PC-3 (cell line): ENCODE results near the gene OOSP3. TPM values are rescaled to one million over a fixed set of nuclear protein-coding genes. Genes with fewer than 3 reads are reported as not detected.
A peak's percentile ranks its signal among the peaks of the same experiment; 100 is the strongest.

Experiments
- ATAC-seq: fragments of 200-7000 bp; cut with Tn5 transposase; 2 replicates; pipeline ENCODE4 v1.9.1; 2020; ENCODE audit warnings: mild to moderate bottlenecking, moderate library complexity
- BruUV-seq: library from RNA; stranded (reverse); fragments of 400-500 nt; replicated peaks from 2 replicates; lab custom pipeline; 2021; lab: Mats Ljungman, UMichigan
- CTCF ChIA-PET: fragments of 300-600 bp; sonication (Branson Sonifier 250); formaldehyde crosslinking; loops from one replicate; lab custom pipeline; 2022; ENCODE audit warnings: antibody characterized with exemption; lab: Charles Lee
- POLR2A ChIA-PET: fragments of 300-600 bp; sonication (Branson Sonifier 250); formaldehyde crosslinking; loops from one replicate; lab custom pipeline; 2022; ENCODE audit warnings: antibody characterized with exemption; ENCODE audit not compliant: unreplicated experiment; lab: Charles Lee
- DNase-seq: peaks from one replicate; pipeline ENCODE4 v3.0.0-alpha.2; 2015
- H2AFZ ChIP-seq: fragments of 300-600 bp; sonication (generic); 2 replicates; pipeline ENCODE4 v1.6.0; 2016; ENCODE audit warnings: antibody characterized with exemption, low read length
- H3F3A ChIP-seq: fragments of 300-600 bp; sonication (generic); one replicate; pipeline ENCODE4 v1.6.0; 2017; ENCODE audit warnings: antibody characterized with exemption, low read length, control low read depth, mild to moderate bottlenecking; ENCODE audit not compliant: unreplicated experiment
- H3K27ac ChIP-seq: fragments of 300-600 bp; sonication (generic); 2 replicates; pipeline ENCODE4 v1.5.1; 2016; ENCODE audit warnings: mild to moderate bottlenecking, low read length
- H3K27me3 ChIP-seq: fragments of 300-600 bp; sonication (generic); 2 replicates; pipeline ENCODE4 v1.6.1; 2016; ENCODE audit warnings: low read length, mixed read lengths
- H3K36me3 ChIP-seq: fragments of 300-600 bp; sonication (generic); 2 replicates; pipeline ENCODE4 v1.6.1; 2016; ENCODE audit warnings: low read depth, mixed run types, low read length, mixed read lengths
- H3K4me1 ChIP-seq: fragments of 300-600 bp; sonication (generic); 2 replicates; pipeline ENCODE4 v1.5.1; 2016; ENCODE audit warnings: low read length; ENCODE audit not compliant: insufficient read depth
- H3K4me2 ChIP-seq: fragments of 300-600 bp; sonication (generic); 2 replicates; pipeline ENCODE4 v1.6.0; 2016; ENCODE audit warnings: low read length
- H3K4me3 ChIP-seq: fragments of 300-600 bp; sonication (generic); 2 replicates; pipeline ENCODE4 v1.5.1; 2016; ENCODE audit warnings: mild to moderate bottlenecking, low read length, mixed read lengths
- H3K79me2 ChIP-seq: fragments of 300-600 bp; sonication (generic); 2 replicates; pipeline ENCODE4 v1.6.1; 2017; ENCODE audit warnings: low read length, mixed read lengths
- H3K9ac ChIP-seq: fragments of 300-600 bp; sonication (generic); 2 replicates; pipeline ENCODE4 v1.6.0; 2016; ENCODE audit warnings: mild to moderate bottlenecking, low read length
- H3K9me2 ChIP-seq: fragments of 300-600 bp; sonication (generic); replicated peaks from 2 replicates; pipeline ENCODE4 v1.6.1; 2016; ENCODE audit warnings: mixed run types, low read length, mixed read lengths
- H3K9me3 ChIP-seq: fragments of 300-600 bp; sonication (generic); 2 replicates; pipeline ENCODE4 v1.6.1; 2016; ENCODE audit warnings: low read length, mixed read lengths
- H4K20me1 ChIP-seq: fragments of 300-600 bp; sonication (generic); 2 replicates; pipeline ENCODE4 v1.6.1; 2016; ENCODE audit warnings: low read length, mixed read lengths
- EZH2 ChIP-seq: fragments of 300-600 bp; sonication (generic); IDR thresholded peaks from one replicate; pipeline ENCODE4 v1.6.1; 2017; ENCODE audit warnings: antibody characterized with exemption, mild to moderate bottlenecking, low read length; ENCODE audit not compliant: unreplicated experiment
- EZH2phosphoT487 ChIP-seq: fragments of 300-600 bp; sonication (generic); IDR thresholded peaks from 2 replicates; pipeline ENCODE4 v1.6.1; 2018; ENCODE audit warnings: mild to moderate bottlenecking, antibody characterized with exemption, low read length, borderline replicate concordance
- intact Hi-C: fragments of 100-400 bp; cut with micrococcal nuclease; formaldehyde crosslinking; loops from 2 replicates; pipeline ENCODE4 v1.9.0; 2023
- total RNA-seq: library from RNA; depleted of rRNA; stranded (reverse); fragments of >200 nt; gene quantifications from 2 replicates; pipeline ENCODE4 v1.2.3, GENCODE V29; 2014
- TF ChIP-seq, protein P1 (sequence below): fragments of 300-600 bp; sonication (generic); conservative IDR thresholded peaks from 2 replicates; pipeline ENCODE4 v1.5.1; 2017; ENCODE audit warnings: antibody characterized with exemption, low read depth, mild to moderate bottlenecking, low read length

OOSP3 gene
- total RNA-seq, 1 experiment from 2014 or later, result not detected

DNA sequence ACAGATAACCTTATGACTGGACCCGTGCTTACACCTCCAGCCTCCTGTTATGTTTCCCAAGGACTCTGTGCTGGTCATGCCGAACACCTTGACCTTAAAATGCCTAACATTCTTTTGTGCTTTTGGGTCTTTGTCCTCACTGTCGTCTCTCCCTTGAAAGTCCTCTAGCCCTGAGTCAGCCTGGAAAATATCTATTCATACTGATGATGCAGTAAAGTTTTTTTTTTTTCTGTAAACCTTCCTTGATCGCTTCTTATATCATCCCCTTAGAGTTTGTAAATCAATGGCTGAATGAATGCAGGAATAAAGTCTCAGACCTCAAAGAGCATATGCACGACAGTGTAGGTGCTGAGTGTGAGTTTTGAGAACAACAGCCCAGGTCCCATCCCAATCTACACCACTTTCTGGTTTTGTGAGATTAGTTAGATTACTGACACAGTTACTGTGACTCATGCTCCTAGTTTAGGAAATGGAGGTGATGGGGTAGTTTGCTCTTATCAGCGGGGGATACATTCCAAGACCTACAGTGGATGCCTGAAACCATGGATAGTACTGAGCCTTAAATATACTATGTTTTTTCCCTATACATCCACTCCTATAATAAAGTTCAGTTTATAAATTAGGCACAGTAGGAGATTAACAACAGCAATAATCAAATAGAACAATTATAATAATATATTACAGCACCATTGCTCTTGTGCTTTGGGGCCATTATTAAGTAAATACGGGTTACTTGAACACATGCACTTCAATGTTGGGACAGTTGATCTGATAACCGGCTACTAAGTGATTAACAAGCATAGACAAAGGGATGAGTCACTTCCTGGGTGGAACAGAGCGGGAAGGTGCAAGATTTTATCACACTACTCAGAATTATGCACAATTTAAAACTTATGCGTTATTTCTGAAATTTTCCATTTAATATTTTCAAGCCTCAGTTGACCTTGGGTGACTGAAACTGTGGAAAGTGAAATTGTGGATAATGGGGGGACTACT lies 20.8 kb upstream of the OOSP3 start:
- H2AFZ ChIP-seq, result no peak overlapping the region
- TF ChIP-seq EZH2phosphoT487 (no peak), EZH2 (no peak)
- TF ChIP-seq, protein P1, sequence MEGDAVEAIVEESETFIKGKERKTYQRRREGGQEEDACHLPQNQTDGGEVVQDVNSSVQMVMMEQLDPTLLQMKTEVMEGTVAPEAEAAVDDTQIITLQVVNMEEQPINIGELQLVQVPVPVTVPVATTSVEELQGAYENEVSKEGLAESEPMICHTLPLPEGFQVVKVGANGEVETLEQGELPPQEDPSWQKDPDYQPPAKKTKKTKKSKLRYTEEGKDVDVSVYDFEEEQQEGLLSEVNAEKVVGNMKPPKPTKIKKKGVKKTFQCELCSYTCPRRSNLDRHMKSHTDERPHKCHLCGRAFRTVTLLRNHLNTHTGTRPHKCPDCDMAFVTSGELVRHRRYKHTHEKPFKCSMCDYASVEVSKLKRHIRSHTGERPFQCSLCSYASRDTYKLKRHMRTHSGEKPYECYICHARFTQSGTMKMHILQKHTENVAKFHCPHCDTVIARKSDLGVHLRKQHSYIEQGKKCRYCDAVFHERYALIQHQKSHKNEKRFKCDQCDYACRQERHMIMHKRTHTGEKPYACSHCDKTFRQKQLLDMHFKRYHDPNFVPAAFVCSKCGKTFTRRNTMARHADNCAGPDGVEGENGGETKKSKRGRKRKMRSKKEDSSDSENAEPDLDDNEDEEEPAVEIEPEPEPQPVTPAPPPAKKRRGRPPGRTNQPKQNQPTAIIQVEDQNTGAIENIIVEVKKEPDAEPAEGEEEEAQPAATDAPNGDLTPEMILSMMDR, result no peak
- ChIA-PET POLR2A (no interaction called here), CTCF (no interaction called here)
- no peaks in the 10 kb centered on the region for H3K36me3 ChIP-seq
- peak overlapping the region; percentile 21 for H3K27ac ChIP-seq
- DNase-seq (peak; percentile 60), ATAC-seq (0 out of 2 replicates have a peak, but pooled peaks have one; percentile 20)
- H3F3A ChIP-seq, result no peaks in the 10 kb centered on the region
- H3K27me3 ChIP-seq, result no peaks in the 10 kb centered on the region
- H3K79me2 ChIP-seq, result no peaks in the 10 kb centered on the region
- H4K20me1 ChIP-seq, result no peaks in the 10 kb centered on the region
- peak overlapping the region; percentile 19 for H3K4me2 ChIP-seq
- no peaks in the 10 kb centered on the region for H3K9me2 ChIP-seq
- intact Hi-C loops, result no loop called here
- H3K9ac ChIP-seq, result no peak overlapping the region
- no peak overlapping the region for H3K4me3 ChIP-seq
- no peaks in the 10 kb centered on the region for H3K9me3 ChIP-seq
- no TSS peak for BruUV-seq
- peaks cover 15% of the 10 kb centered on the region for H3K4me1 ChIP-seq

DNA sequence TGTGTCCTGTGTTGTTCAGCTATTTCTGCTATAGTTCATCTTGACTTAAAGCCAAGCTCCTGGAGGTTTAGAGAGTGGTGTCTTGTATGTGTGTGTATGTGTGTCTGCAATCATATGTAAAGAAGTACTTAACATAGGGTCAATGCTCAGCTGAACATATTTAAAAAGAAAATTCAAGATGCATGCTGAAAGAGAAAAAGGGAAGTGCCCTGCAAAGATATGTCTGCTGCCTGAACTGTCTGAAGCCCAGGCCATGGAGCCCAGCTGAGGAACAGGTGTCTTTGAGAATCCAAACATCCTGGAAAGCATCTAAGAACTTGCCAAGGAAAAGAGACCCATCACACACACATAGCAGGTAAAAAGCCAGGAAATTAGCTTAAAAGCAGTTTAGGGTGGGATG lies 18.9 kb upstream of the OOSP3 start:
- Histone ChIP-seq H3K79me2 (no peaks in the 10 kb centered on the region), H3K27ac (no peak overlapping the region), H3K9ac (no peak overlapping the region), H3F3A (no peaks in the 10 kb centered on the region), H4K20me1 (no peaks in the 10 kb centered on the region), H3K36me3 (no peaks in the 10 kb centered on the region), H2AFZ (no peak overlapping the region), H3K4me1 (peaks cover 24% of the 10 kb centered on the region), H3K9me3 (no peaks in the 10 kb centered on the region), H3K27me3 (no peaks in the 10 kb centered on the region), H3K9me2 (no peaks in the 10 kb centered on the region), H3K4me2 (no peak overlapping the region), H3K4me3 (no peak overlapping the region)
- CTCF ChIA-PET, result no interaction called here
- ATAC-seq (no peak), DNase-seq (no peak)
- POLR2A ChIA-PET, result no interaction called here
- no TSS peak for BruUV-seq
- no peak for TF ChIP-seq EZH2phosphoT487
- intact Hi-C loops, result no loop called here

DNA sequence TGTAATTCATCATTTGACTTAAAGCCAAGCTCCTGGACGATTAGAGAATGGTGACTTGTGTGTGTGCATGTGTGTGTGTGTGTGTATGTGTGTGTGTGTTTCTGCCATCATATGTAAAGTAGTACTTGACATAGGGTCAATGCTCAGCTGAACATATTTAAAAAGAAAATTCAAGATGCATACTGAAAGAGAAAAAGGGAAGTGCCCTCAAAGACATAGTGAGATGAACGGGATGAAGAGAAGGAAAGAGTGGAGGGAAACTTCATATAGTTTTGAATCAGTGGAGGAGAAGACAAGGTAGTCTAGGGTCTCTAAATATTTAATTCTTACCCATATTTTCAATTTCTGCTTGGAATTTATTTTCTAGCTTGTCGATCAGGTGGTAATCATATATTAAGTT lies 16.3 kb upstream of the OOSP3 start:
- Histone ChIP-seq H3K9ac (no peak overlapping the region), H3F3A (no peaks in the 10 kb centered on the region), H3K9me2 (no peaks in the 10 kb centered on the region), H3K4me3 (no peak overlapping the region), H3K36me3 (no peaks in the 10 kb centered on the region), H3K79me2 (no peaks in the 10 kb centered on the region), H3K27me3 (no peaks in the 10 kb centered on the region), H3K4me2 (no peak overlapping the region), H2AFZ (no peak overlapping the region), H3K27ac (no peak overlapping the region), H4K20me1 (no peaks in the 10 kb centered on the region), H3K9me3 (no peaks in the 10 kb centered on the region), H3K4me1 (peaks cover 41% of the 10 kb centered on the region)
- POLR2A ChIA-PET, result no interaction called here
- DNase-seq (no peak), ATAC-seq (no peak)
- TF ChIP-seq EZH2phosphoT487, result no peak
- TF ChIP-seq EZH2, result no peak
- TF ChIP-seq, protein P1, result no peak
- intact Hi-C loops, result no loop called here
- BruUV-seq, result no TSS peak
- CTCF ChIA-PET, result interaction anchor here (0.6 kb wide), 1 partner anchor 1236 kb away, joined by 4 read pairs; no protein-coding TSS in a partner anchor
